Heart left ventricle (tissue), 16 donors: ENCODE results near the gene DNAJB11. TPM values are rescaled to one million over a fixed set of nuclear protein-coding genes. Genes with fewer than 3 reads are reported as not detected.
A peak's percentile ranks its signal among the peaks of the same experiment; 100 is the strongest.

Experiments
- ATAC-seq, 4 donors: fragments of 200-7000 bp; cut with Tn5 transposase; one replicate each; pipeline ENCODE4 v1.9.1; 2020 to 2022; ENCODE audit warnings: moderate library complexity in 4 of 4, mild to moderate bottlenecking in 3 of 4, moderate number of reproducible peaks in 1 of 4
- DNase-seq, 5 donors: peaks; one replicate each; pipeline ENCODE4 v3.0.0-alpha.2; 2020
- H3K27ac ChIP-seq, 12 donors: fragments of 200-600 bp; sonication (generic) in 4 of 12; one replicate each; pipeline versions ENCODE4 v1.5.0 to v1.8.0; 2016 to 2022; ENCODE audit warnings: mild to moderate bottlenecking in 2 of 12
- H3K27me3 ChIP-seq, 9 donors: fragments of 200-600 bp; sonication (generic) in 2 of 9; one replicate each; pipeline versions ENCODE4 v1.5.1 to v1.8.0; 2016 to 2022; ENCODE audit warnings: mild to moderate bottlenecking in 3 of 9
- H3K36me3 ChIP-seq, 9 donors: fragments of 200-600 bp; sonication (generic) in 2 of 9; one replicate each; pipeline versions ENCODE4 v1.5.0 to v1.8.0; 2018 to 2022; ENCODE audit warnings: mild to moderate bottlenecking in 2 of 9
- H3K4me1 ChIP-seq, 12 donors: fragments of 200-600 bp; sonication (generic) in 4 of 12; one replicate each; pipeline versions ENCODE4 v1.5.0 to v1.8.0; 2016 to 2022; ENCODE audit warnings: mild to moderate bottlenecking in 3 of 12
- H3K4me3 ChIP-seq, 12 donors: fragments of 200-600 bp; sonication (generic) in 4 of 12; one replicate each; pipeline versions ENCODE4 v1.5.0 to v1.8.0; 2017 to 2022; ENCODE audit warnings: mild to moderate bottlenecking in 9 of 12, moderate library complexity in 4 of 12
- H3K9me3 ChIP-seq, 12 donors: fragments of 200-600 bp; sonication (generic) in 4 of 12; one replicate each; pipeline versions ENCODE4 v1.5.0 to v1.8.0; 2016 to 2022; ENCODE audit warnings: mild to moderate bottlenecking in 1 of 12
- CTCF ChIP-seq, 12 donors: fragments of 200-600 bp; sonication (generic) in 4 of 12; IDR thresholded peaks; one replicate each; pipeline versions ENCODE4 v1.5.0 to v1.8.0; 2018 to 2022; ENCODE audit warnings: antibody characterized with exemption in 12 of 12, mild to moderate bottlenecking in 5 of 12
- POLR2A ChIP-seq, 2 donors: fragments of 450-650 bp; IDR thresholded peaks; one replicate each; pipeline ENCODE4 v1.6.1; 2017; ENCODE audit warnings: antibody characterized with exemption in 2 of 2, mild to moderate bottlenecking in 2 of 2, moderate library complexity in 2 of 2
- WGBS, 4 donors: extraction: QIAGEN DNeasy Blood & Tissue Kit in 2 of 4; methylation state at CpG; one replicate each; pipeline versions ENCODE4 v1.1.5 to v1.1.7; 2013 to 2018; 5-methylcytosine and 5-hydroxymethylcytosine counted together
- intact Hi-C, 10 donors: fragments of 100-400 bp; cut with DNase I; formaldehyde crosslinking; loops; one replicate each; pipeline versions ENCODE4 v1.11.1 to v1.14.2; 2022
- polyA plus RNA-seq, 2 donors: library from polyadenylated mRNA; stranded (reverse); fragments of 200-250 nt; gene quantifications; one replicate each; pipeline ENCODE4 v1.2.3, GENCODE V29; 2013
- total RNA-seq, 9 donors: library from RNA; depleted of rRNA in 2 of 9; stranded (reverse); fragments of >200 nt in 2 of 9; fragmentation: NEBNext Ultra II Directional in 3 of 9; extraction: Animal tissue kit (Norgen Biotek cat#: 25700) in 3 of 9; gene quantifications; one replicate each; pipeline versions ENCODE4 v1.1.0 to v1.2.4, GENCODE V29; 2016 to 2023
- donor health status: ischemic (EF 13 %, LVEDD 7.1; RV severe dilation, severe dysfunction).
- donor health status: healthy with polysubstance abuse.
- donor health status: DM: no; HTN: yes; CAD: no.
- donor health status: DM: no; HTN: no; CAD: no.
- donor health status: ischemic (EF 25% LVEDD 6.9; RV normal size, moderate dysfunction).
- donor health status: ischemic (EF 25% LVEDD 5.7; RV mildly dilated, moderate dysfunction).
- donor health status: healthy.
- donor health status: DM: yes; HTN: yes; CAD: no.
- donor health status: ischemic (EF 35%, LVEDD 5.7; RV mildly dilated, moderate dysfunction).
- donor health status: nonischemic (EF 11% LVEDD 7.7; RV severe dilation, severe dysfunction).
- donor health status: DM: yes; HTN: yes; CAD: no.
- donor health status: PGD.
- donor health status: ischemic (EF 29% LVEDD 5.4; RV normal size, mild dysfunction).
- donor health status: nonischemic (EF 23%, LVEDD 6.1; RV moderate dilation, normal function).

DNAJB11 gene
- total and polyA plus RNA-seq, 11 donors = 17.3 to 151 (median 27.2) TPM

DNA sequence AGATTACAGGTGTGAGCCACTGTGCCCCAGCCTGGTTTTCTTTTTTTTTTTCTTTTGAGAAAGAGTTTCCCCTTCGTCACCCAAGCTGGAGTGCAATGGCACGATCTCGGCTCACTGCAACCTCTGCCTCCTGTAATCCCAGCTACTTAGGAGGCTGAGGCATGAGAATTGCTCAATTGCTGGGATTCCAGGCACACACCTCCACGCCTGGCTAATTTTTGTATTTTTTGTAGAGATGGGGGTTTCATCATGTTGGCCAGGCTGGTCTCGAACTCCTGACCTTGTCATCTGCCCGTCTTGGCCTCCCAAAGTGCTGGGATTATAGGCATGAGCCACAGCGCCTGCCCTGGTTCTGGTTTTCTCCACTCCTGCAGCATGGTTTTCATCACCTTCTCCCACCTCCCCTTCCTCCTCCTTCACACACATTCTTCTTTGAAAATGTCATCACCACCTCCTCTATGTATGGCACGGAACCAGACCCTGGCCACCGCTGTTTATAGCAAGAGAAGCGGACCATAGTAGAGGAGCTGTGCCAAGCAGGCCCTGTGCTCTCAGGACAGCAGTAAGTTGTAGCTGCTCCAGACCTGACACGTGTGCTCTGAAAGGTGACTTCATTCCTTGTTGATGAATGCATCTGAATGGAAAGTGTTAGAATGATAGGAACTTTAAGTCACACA lies 27.7 kb downstream of the DNAJB11 start:
- Histone ChIP-seq H3K9me3 (no peaks in the 10 kb centered on the region), H3K36me3 (no peaks in the 10 kb centered on the region), H3K27ac (peak overlapping the region in 8 of 12 donors; percentile 29 to 76 (median 58)), H3K27me3 (no peaks in the 10 kb centered on the region), H3K4me3 (no peak overlapping the region), H3K4me1 (peaks cover 0 to 9% (median 0%) of the 10 kb centered on the region in 12 donors)
- DNase-seq (peak; percentile 75 to 92 (median 81)), ATAC-seq (peak; percentile 95 to 98 (median 98))
- TF ChIP-seq POLR2A (IDR thresholded peaks at IDR 0.05) (no peak), CTCF (IDR thresholded peaks at IDR 0.05) (no peak)
- intact Hi-C loops = no loop called here
- 48 to 53% (median 48%) methylated on average over 11 of the region's 11 CpGs for WGBS, 4 donors

DNA sequence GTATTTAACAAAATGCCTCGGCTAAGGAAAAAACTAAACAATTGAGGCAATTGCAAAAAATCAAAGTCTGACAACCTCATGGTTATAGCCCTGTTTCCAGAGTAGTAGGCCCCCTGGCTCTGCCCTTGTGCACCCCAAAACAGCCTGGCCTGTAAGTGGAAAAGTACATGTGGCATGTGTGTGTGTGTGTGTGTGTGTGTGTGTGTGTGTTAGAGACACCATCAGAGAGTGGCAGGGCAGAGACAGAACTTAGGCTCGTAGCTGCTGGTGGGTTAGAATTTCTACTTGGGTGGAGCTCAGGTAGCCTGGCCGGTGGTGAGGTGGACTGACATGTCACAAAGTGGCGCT lies 28.2 kb downstream of the DNAJB11 start:
- ATAC-seq = peak in 1 of 4 donors; percentile 1
- 53 to 70% (median 65%) methylated on average over 4 of the region's 4 CpGs for WGBS, 4 donors
- H3K27ac ChIP-seq = peak overlapping the region in 8 of 12 donors; percentile 29 to 76 (median 58)

GRCh38 chr3:186599142-186599784 lies 28.7 kb downstream of the DNAJB11 start:
- no peaks in the 10 kb centered on the region for H3K36me3 ChIP-seq
- intact Hi-C loops = no loop called here
- H3K27ac ChIP-seq = peak overlapping the region in 8 of 12 donors; percentile 29 to 76 (median 58)
- no peak overlapping the region for H3K4me3 ChIP-seq
- no peaks in the 10 kb centered on the region for H3K9me3 ChIP-seq
- no peaks in the 10 kb centered on the region for H3K27me3 ChIP-seq
- WGBS, 4 donors = 70 to 77% (median 75%) methylated on average over 10 to 12 of the region's 12 CpGs
- DNase-seq (no peak), ATAC-seq (peak in 1 of 4 donors; percentile 23)
- peaks cover 0 to 9% (median 0%) of the 10 kb centered on the region in 12 donors for H3K4me1 ChIP-seq
- TF ChIP-seq CTCF (IDR thresholded peaks at IDR 0.05) = no peak
- TF ChIP-seq POLR2A (IDR thresholded peaks at IDR 0.05) = no peak

More for the DNA sequence above, 28.2 kb downstream of the DNAJB11 start:
- Histone ChIP-seq H3K36me3 (no peaks in the 10 kb centered on the region), H3K27me3 (no peaks in the 10 kb centered on the region), H3K4me1 (peaks cover 0 to 9% (median 0%) of the 10 kb centered on the region in 12 donors), H3K4me3 (no peak overlapping the region), H3K9me3 (no peaks in the 10 kb centered on the region)
- intact Hi-C loops = no loop called here
- TF ChIP-seq CTCF (IDR thresholded peaks at IDR 0.05) (no peak), POLR2A (IDR thresholded peaks at IDR 0.05) (no peak)
- DNase-seq = no peak

DNA sequence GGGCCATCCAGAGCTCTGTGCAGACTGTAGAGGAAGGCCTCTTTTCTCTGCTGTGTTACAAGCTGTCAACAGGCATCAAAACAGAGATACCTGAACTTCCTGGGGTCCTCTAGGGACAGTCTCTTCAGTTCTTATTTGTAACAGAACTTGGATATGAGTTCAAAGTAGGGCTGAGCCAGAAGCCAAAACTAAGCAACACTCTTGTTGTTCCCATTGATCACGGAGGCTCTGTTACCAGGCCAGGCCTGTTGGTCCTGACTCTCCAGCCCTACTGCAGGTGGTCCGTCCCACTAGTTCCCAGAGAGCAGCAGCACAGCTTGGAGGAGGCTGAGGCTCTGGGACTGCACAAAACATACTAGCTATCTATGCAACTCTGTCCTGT lies 29.3 kb downstream of the DNAJB11 start:
- no peaks in the 10 kb centered on the region for H3K36me3 ChIP-seq
- no peak for DNase-seq
- TF ChIP-seq CTCF (IDR thresholded peaks at IDR 0.05) (no peak), POLR2A (IDR thresholded peaks at IDR 0.05) (no peak)
- H3K27me3 ChIP-seq = no peaks in the 10 kb centered on the region
- ATAC-seq = no peak
- peaks cover 0 to 9% (median 0%) of the 10 kb centered on the region in 12 donors for H3K4me1 ChIP-seq
- H3K9me3 ChIP-seq = no peaks in the 10 kb centered on the region
- no peak overlapping the region for H3K4me3 ChIP-seq
- WGBS, 4 donors = 50 to 81% (median 73%) methylated on average over 1 to 2 of the region's 2 CpGs
- intact Hi-C loops = no loop called here
- peak overlapping the region in 5 of 12 donors; percentile 4 to 76 (median 59) for H3K27ac ChIP-seq
